ENCODE results near the gene ACIN1.

Gene ACIN1

GRCh38 chr14:23079716-23080115 is 15.2 kb downstream of the ACIN1 start:
- no peak for DNase-seq (ENCODE audit: low read depth)

GRCh38 chr14:23078692-23079116 is 16.2 kb downstream of the ACIN1 start:
- no peak for DNase-seq (ENCODE audit: low read depth)

GRCh38 chr14:23077962-23078361 is 17.0 kb downstream of the ACIN1 start:
- no peak for DNase-seq (ENCODE audit: low read depth)

DNA sequence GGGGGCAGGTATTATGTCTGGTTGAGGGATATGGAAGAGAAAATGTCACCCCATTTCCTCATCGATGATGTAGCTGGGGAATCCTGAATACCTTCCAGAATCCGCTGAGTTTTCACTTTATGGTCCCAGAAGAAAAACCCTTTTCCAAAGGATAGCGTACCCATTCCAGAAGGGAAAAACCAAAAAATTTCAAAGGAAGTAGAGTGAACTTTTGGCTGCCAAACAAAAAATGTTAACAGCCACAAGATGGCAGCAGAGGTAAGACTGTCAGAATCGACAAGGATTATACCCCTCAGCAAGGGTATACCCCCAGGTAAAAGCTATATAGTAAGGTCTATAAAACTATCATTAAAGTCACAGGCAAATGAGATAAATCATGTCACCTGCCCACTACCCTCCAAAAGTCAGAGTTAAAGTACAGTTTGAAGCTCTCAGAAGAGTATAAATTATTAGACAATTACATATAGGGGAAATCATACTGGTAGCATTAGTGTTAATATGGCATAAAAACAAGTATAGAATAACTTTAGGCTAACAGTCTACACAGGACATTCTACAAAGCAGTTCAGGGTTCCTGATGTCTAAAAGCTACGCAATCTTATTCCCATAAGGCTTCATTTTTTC is 18.0 kb downstream of the ACIN1 start:
- DNase-seq (ENCODE audit: low read depth): no peak

GRCh38 chr14:23074906-23075305 is 20.0 kb downstream of the ACIN1 start:
- DNase-seq (ENCODE audit: low read depth): no peak

DNA sequence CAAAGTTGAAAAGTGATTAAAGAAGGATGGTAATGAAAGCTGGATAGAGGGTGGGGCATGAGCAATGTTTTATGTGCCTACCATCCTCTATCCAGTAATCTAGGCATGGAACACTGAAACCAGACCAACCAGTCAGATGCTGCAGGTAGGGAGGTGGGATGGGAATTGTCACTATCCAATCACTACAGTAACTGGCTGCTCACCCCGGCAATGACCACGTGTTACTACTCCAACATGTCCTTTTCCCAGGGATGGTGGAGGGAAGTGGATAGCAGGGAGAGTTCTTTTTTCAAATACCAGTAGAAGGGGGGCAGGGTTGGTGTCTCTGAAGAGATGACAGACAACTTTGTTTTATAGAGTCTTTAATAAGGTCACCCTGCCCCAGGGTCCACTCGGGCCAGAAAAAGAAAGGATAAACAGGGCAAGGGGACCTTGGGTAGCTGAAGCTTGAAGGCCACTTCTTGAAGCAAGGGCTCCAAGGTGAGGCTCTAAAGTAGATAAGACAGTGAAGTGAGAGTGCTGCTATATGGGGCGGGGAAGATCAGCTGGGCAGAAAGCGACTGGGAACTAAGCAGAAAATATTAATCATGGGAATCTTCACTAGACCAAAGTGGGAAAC is 22.9 kb downstream of the ACIN1 start:
- DNase-seq (ENCODE audit: low read depth): no peak

GRCh38 chr14:23071244-23071920 is 23.6 kb downstream of the ACIN1 start:
- DNase-seq (ENCODE audit: low read depth): peak; percentile 69

DNA sequence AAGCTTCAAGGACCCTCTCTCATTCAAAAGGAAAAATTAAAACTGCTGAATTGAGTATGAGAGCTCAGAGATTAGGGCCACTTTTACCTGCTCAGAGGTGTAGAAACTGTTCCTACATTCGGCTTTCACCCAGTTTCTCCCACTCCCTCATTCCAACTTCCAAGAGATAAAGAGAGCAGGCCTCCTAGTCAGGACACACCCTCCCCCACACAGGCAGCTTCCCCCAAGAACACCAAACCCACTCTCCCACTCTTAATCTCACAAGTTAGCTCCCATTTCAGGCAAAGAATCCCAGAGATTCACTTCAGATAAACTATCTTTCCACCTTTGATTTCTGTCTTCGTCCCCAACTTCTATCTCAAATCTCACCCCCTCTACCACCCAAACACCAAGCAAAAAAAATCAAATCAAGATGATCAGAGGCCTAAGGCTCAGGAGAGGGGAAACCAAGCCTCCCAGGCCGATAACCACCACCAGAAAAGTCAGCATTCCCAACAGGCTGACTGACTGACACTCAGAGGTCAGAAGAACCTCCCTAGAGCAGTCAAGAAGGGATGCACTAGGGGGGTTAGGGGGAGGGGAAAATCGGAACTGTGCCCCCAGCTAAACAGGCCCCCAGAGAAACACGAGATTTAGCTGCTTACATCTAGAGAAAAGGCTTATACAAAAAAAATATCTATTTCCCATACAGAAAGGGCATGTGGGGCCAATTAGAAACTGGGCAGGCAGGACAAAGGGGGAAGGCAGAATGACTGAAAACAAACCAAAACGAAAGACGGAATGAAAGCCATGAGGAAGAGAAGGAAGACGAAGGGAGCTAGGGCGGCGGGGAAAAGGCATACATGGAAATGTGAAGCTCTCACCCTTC is 24.4 kb downstream of the ACIN1 start:
- no peak for DNase-seq (ENCODE audit: low read depth)

DNA sequence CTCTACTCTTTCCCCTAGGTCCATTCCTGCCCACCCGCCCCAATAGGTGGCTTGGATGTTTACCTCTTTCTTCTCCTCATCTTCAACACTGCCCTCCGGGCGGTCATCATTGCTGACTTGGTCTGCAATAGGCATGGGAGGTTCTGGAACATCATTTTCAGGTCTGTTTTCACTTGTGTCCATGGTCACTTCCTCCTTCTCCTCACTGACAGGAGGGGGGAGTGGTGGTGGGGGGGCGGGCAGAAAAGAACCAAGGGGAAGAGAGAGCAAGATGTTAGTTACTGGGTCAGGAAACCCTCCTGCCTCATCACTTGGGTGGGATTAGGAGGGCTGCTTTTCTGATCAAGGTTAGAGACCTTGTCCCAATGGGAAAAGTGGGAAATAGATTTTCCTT is 25.5 kb downstream of the ACIN1 start:
- DNase-seq (ENCODE audit: low read depth): no peak

GRCh38 chr14:23068789-23069412 is 26.0 kb downstream of the ACIN1 start:
- peak; percentile 64 for DNase-seq (ENCODE audit: low read depth)

GRCh38 chr14:23067847-23068788 is 26.8 kb downstream of the ACIN1 start:
- DNase-seq (ENCODE audit: low read depth): no peak

DNA sequence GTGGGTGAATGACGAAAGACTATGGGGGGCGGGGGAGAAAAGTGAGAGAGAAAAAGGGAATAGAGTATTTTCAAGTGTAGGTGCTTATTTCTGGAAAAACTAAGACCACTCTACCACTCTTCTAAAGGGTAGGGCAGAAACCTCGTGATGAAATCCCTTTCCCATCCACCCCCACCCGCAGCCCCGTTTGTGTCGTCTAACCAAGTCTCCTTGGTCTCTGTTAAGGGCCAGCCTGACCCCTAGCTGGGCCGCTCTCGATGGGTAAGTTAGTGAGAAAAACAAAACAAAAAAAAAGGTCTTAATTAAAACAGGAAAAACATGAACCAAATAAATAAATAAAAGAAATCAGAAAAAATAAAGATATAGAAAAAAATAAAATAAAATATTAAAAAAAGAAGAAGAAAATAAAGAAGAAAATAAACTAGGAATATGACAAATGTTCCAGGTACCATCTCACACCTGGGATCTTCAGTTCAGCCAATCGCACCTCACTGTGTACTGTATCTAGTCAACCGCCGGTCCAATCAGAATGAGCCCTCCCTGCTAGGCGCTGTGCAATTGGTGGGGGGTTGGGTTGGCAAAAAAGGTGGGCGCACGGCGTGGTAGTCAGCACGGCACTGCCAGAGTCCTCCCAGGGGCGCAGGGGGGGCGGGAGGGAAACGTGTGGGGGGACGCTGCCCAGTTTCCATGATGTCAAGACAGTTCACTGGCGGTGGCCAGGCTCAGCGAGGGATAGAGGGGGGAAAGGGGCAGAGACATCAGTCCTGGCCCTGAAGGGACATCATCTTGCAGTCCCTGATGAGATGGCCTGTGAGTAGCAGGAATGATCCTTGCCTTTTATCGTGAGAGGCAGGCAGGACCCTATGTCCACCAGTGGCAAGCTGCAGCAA is 27.8 kb downstream of the ACIN1 start:
- DNase-seq (ENCODE audit: low read depth): no peak

DNA sequence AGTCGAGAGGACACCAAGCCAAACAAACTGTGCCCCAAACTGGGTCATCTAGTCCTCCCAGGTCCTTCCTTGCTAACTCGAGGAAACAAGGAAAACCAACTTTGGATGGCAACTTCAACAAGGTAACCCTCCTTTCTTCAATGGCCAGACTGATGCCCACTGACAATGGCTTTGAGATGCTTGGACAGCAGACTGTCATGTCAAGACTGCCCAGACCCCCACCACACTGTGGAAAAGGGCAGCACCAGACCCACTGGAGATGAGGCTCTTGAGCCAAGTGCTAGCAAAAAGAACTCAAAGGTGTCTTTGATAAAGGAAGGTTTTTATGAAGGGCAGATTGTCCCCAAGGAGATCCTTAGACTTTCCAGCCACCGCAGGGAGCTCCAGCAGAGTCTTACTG is 28.6 kb downstream of the ACIN1 start:
- DNase-seq (ENCODE audit: low read depth): no peak

- DNase-seq (ENCODE audit: low read depth): no peak
Measured at GRCh38 chr14:23063601-23064000, 31.3 kb downstream of the ACIN1 start.

DNA sequence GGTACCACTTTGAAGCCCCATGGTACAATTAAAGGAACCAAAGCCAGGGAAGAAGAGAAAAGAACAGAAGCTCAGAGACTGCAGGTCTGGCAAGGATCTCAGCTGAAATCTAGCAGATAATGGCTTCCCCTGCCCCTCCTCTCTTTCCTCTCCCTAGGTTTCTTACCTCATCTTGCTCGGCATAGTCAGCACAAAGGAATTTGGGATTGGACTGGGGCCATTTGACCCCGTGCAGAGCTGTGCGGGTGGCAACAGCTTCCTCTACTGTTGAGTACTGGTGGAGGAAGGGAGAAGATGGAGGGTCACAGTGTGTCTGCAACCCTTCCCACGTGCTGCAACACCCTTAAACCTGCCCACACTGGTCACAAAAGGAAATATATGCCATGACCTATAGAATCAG is 32.9 kb downstream of the ACIN1 start:
- DNase-seq (ENCODE audit: low read depth): no peak

DNA sequence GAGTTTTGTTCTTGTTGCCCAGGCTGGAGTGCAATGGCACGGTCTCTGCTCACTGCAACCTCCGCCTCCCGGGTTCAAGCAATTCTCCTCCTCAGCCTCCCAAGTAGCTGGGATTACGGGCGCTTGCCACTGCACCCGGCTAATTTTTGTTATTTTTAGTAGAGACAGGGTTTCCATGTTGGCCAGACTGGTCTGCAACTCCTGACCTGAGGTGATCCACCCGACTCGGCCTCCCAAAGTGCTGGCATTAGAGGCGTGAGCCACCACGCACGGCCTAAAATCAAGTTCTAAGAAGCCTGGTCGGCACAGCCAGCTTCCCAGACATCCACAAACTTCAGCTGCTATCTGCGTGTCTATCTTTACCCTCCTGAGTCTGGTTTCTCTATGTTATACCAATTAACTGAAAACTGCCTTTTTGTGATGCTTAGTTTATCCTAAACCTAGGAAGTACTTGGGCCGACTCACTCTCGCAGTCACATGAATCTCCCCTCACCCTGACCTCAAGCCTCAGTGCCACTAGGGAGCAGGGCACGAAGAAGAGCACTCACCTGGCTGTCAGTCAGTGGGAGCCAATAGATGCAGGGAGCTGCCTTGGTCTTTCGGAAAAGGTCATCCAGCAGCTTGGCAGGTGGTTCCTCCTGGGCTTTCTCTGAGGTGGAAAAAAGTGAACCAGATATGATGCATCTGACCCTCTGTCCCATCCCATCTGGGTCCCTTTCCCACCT is 34.2 kb downstream of the ACIN1 start:
- no peak for DNase-seq (ENCODE audit: low read depth)

DNA sequence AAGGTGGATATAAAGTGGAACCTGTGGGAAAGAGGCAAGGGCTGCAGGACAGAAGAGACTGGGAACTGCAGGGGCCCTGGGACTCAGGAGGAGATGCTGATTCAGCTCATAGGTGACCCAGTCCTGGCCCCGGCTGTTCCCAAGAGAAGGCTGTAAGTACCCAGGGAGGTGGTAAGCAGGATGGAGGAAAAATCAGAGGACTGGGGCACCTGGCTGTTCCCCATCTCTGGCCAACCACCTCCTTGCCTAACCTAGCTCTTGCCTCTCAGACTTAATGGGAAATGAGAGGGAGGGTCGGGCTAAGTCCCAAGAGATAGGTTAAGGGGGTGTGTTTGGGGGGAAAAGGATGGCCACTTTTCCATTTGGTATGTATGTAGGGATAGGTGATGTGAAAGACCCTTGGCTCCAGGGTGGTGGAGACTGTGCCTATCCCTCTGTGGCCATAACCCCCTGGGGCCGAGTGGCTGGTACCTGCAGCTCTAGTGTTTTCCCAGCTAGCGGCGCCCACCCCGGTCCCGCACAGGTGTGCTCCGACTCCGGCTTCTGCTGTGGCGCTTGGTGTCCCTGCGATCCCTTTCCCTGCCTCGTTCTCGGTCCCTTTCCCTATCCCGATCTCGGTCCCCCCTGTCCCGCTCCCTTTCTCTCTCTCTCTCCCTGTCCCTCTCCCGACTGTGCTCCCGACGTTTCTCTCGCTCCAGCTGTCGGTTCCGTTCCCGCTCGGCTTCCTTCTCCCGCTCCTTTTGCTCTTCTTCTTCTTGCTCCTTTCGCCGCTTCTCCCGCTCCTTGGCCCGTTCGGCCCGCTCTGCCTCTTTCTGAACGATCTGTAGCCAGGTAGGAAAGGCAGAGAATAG is 36.1 kb downstream of the ACIN1 start:
- DNase-seq (ENCODE audit: low read depth): no peak

Measured in T follicular helper cell (primary cell).